Activated T-helper 1 cell treated with Interleukin-2 at 50 U/mL for 16 hours (primary cell): Measurements from ENCODE around the gene RET.

ENCODE experiments used
- DNase-seq: peaks from one replicate; pipeline ENCODE4 v3.0.0-alpha.2; 2020; ENCODE audit warnings: low read depth

Gene RET

DNA sequence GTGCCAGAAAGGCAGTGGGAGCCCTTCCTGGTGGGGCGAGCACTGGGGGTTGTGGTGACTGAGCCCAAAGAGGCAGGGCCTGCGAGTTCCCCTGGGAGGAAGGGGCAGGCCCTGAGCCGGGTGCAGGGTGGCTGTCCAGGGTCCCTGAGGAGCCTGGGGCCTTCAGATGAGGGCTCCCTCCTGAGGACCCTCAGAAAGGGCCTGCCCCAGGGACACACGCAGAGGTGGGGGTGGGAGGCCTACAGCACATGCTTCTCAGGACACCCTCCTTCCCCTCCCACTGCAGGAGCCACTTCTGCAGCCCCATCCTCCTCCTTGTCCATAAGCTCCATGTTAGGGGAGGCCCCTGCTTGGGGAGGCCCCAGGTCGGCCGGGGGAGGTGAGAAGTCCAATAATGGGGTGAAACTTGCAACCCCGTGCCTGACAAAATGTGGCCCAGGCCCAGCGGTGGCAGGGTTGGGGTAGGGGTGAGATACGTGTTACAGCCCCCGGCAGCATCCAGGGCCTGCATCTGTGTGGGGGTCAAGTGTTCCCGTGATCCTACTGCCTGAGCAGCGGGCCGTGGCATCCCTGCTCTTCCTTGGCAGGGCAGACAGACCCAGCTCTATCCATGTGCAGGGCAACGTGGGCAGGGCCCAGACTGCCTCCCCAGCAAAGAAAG lies 31.8 kb upstream of the RET start:
- DNase-seq, result no peak

DNA sequence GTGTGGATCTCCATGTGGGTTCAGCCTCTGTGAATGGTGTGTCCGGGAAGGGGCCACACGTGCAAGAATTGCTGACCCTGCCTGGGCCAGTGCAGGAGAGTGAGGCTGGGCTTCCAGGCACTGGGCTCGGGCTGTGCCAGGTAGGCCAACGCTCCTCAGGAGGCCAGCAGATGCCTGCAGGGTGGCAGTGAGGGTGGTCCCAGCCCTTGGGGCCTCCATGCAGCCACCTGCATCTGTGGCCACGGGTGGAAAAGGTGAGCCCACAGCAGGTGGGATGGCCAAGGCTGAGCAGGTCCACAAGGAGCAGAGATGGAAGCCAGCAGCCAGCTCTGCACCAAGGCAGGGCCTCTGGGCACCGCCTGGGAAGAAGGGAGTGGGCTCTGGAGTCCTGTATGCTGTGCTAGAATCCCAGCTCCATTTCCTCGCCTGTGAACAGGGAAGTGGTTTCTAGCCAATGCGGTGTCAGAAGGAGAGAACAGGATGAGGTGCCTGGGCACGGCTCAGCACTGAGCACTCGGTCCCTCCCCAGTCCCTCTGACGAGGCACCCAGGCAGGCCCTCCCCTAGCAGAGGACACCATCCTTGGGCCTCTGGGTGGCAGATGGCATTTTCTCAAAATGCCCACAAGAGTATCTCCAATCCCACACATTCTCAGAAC lies 31.1 kb upstream of the RET start:
- no peak for DNase-seq

DNA sequence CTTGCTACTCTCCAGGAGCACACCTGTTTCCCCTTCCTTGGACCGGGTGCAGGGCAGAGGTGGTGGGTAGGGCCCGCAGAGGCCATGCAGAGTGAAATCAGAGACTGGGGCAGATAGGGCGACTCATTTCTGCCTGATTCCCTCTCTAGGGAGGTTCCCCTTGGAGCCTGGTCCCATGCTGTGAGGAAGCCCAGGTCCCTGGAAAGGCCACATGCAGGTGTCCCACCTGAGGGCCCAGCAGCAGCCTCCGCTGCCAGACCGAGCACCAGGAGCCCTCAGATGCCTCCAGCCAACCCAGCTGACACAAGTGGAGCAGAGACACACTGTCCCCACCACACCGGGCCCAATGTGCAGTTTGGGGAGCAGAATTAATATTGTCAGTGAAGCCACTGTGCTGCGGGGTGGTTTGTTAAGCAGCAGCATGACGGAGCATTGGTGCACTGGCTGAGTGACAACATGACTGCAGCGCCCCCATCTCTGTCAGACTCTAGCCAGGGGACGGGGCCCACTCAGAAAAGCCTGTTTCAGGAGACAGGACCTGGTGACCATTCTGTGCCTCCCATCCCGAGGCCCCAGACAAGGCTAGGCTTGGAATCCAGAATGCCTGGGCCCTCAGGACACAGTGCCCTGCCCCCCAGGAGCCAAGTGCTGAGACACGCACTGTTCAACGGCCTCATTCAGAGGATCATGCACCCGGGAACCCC lies 30.4 kb upstream of the RET start:
- no peak for DNase-seq

DNA sequence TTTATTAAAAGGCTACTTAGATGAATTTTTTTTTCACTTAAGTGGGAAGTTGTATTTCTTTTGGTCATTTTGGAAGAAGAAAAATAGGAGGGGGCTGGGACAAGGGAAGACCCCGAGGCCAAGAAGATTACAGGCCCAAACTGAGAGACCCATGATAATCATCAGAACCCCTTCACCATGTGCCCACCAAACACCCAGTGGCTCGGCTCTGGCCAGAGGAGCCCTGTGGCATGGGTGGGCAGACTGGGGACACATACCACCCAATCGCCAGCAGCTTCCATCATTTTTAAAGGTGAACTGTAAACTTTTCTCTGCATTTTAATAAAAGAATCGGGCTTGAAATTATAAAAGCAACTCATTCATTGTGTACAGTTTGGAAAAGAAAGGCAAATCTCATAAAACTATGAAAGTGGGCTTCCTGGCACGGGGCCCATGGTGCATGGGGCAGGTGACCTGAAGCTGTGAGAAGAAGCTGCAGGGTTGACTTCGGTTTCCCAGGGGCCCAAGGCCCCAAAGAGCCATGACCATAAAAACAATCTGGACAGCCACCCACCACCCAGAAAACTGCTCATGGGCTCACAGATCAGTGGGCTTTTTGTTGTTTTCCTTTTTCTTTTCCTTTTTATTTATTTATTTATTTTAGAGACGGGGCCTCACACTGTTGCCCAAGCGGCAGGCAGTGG lies 29.4 kb upstream of the RET start:
- no peak for DNase-seq

DNA sequence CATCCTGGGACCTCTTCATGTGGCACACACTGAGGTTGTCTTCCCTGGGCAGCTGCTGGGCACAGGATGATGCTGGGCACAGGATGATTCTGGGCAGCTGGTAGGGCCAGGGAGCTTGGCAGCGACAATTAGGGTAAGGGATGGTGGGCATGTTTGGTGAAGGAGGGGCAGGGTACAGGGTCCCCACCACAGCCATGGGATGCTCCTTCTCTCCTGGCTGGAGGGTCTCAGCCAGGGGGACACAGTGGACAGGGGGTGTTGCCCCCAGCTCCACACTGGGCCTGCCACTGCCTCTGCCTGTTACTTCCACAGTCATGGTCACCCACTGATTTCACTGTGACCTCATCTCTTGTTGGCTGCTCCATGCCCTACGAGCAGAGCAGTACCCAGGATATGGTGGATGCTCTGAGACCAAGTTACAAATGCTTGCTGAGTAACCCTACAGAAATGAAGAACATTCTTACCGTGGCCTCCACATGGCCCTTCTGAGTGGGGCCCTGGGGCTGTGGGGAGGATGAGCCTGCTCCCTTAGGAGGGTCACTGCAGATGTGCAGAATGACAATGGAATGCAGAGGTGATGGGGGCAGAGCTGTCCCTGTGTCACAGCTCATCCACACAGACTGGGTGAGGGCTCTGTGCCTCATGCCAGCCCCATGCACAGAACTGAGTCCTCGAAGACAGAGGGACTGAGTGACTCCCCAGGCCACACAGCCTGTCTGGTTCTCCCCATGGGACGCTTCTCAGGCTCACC lies 28.4 kb upstream of the RET start:
- no peak for DNase-seq

DNA sequence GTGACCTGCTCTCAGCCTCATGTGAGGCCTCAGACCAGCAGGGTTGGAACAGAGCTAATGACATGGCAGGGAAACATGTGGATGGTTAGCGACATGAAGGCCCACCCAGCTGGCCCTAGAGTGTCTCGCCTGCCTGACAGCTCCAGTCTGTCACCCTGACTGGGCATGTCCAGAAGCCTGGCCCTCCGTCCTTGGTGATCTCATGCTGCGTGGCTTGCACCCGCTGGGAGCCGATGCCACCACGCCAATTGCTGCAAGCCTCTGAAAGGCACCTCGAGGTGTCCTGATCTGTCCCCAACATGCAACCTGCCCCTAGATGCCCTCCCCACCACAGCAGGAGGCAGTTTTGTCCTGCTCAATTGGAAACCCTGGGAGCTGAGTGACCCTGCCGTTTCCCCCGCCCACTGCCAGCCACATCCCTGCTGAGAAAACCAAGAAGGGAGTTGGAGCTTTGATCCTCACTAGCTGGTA lies 27.8 kb upstream of the RET start:
- no peak for DNase-seq

DNA sequence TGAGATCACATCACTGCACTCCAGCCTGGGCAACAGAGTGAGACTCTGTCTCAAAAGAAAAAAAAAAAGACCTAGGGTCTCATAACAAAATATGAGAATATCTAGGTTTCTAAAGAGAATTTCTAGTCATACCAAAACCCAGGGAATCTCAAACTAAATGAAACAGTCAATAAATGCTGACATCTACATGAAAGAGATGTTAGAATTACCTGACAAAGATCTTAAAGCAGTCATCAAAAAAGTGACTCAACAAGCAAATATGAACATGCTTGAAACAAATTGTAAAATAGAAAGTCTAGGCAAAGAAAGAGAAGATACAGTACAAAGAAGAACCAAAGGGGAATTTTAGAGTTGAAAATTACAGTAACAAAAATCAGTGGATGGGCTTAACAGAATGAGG lies 26.9 kb upstream of the RET start:
- no peak for DNase-seq

DNA sequence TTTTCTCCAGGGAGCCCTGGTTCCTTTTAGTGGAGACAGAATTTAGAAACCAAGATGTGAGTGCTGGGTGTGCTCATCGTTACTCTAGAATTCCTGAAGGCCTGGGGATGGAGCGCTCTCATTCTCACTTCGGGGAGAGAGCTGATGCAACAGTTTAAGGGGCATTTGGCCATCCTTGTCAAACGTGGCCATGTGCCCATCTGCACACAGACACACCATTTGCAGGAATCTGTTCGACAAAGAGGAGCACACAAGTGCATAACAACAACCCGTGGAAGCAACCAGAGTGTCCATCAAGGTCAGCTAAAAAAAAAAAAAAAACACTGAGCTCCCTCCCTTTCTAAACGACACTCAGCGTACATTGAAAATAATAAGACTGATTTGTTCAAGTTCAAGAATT lies 23.0 kb upstream of the RET start:
- no peak for DNase-seq

DNA sequence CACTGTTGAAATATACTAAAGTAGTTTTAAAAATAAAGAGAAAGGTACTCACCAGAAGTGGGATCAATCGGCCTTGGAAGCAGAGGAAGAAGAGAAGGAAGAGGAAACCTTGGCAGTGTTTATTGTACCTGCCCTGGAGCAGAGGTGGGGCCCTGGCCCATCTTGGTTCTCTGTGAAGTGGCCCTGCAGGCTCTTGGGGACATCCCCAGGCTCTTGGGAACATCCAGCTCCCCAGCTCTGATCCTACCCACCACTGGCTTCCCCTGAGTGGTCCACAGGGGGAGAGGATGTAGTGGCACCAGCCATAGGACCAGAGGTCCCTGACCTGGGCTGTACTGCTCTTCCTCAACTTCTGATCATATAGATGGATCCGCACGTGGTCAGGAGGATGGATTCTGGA lies 22.3 kb upstream of the RET start:
- no peak for DNase-seq

DNA sequence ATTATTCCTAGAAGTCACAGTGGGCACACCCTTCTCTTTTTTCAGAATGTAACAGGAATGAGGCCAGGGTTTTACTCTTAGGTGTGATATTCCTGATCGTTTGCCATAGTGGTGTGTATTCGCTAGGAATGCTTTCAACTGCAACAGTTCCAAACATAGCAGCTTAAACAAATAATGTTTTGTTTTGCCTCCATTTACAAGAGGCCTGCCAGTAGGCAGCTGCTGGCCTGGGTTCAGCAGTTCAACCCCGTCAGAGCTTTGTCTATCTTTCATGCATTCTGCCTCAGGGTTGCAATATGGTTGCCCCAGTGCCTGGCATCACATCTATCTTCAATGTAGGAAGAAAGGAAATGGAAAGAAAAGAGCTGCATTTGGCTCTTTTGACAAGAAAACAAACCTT lies 21.7 kb upstream of the RET start:
- no peak for DNase-seq

DNA sequence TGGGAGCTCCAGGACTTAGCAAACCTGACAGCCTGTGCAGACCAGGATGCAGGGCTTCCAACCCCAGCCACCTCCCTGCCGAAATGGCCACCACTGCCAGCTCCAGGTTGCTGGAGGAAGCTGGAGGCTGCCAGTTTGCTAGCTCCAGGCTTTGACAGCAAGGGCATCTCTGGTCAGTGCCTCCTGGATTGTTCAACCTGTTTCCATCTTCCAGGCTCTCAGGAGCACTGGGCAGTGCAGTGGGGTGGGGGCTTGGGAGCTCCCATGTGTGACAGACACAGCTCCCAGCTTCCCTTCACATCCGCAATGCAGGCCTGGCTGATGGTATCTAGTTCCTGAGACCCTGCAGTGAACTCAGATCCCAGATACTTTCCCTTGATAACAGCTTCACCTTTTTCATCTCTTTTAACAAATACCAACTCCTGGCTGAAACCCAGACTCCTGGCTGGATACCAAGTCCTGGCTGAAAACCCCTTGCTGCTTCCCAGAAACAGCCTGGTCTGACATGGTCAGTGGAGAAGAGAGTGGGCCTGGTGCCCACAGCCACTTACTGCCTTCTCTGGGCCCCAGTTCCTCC lies 20.8 kb upstream of the RET start:
- DNase-seq, result no peak

DNA sequence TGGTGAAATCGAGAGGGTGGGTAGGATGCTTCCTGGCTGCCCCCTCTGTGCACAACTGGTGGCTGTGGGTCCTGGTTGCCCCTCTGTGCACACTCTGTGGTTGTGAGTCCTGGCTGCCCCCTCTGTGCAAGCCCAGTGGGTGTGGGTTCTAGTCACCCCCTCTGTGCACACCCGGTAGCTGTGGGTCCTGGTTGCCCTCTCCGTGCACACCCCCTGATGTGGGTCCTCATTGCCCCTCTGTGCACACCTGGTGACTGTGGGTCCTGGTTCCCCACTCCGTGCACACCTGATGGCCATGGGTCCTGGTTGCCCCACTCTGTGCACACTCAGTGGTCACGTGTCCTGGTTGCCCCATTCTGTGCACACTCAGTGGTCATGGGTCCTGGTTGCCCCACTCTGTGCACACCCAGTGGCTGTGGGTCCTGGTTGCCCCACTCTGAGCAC lies 20.3 kb upstream of the RET start:
- DNase-seq, result no peak

DNA sequence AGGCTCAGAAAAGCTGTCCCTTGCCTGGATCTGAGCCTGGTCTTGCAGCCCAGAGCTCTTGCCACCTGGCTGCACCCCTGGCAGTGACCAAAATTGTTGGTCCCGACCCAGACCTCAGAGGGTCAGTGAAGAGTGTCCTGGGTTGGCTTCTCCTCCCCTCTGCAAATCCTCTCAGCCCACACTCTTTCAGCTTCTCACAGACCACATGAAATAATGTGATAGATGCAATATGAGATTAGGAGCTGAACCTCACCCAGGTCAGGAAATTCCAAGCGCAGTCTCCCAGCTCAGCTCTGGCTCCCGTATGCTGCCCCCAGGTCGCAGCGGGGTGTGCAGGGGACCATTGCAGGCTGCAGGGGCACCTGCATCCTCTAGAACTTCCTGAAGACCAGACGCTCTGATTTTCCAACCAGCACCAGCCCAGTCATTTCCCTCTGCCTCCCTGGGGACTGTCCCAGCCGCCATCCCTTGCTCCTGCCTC lies 19.6 kb upstream of the RET start:
- no peak for DNase-seq

DNA sequence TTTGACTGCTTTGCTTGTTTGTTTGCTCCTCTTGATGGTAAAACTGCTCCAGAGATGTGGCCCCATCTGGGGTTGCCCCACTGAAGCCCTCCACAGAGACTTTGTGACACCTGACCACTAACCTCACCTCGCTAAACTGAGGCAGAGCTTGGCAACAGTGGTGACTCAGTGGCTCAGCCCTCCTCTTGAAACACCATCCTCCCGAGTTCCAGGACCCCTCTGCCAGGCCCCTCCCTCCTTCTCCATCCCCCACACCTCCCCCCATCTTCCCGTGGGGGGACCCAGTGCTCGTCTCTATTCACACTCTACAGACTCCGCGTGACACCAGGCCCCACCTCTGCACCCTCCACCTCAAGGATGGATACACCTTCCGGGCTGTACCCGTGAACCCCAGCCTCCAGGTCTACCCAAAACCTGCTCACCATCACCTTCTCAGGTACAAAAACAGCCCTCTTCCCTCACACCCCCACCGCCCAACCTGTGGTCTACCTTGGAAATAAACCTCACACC lies 19.0 kb upstream of the RET start:
- no peak for DNase-seq

DNA sequence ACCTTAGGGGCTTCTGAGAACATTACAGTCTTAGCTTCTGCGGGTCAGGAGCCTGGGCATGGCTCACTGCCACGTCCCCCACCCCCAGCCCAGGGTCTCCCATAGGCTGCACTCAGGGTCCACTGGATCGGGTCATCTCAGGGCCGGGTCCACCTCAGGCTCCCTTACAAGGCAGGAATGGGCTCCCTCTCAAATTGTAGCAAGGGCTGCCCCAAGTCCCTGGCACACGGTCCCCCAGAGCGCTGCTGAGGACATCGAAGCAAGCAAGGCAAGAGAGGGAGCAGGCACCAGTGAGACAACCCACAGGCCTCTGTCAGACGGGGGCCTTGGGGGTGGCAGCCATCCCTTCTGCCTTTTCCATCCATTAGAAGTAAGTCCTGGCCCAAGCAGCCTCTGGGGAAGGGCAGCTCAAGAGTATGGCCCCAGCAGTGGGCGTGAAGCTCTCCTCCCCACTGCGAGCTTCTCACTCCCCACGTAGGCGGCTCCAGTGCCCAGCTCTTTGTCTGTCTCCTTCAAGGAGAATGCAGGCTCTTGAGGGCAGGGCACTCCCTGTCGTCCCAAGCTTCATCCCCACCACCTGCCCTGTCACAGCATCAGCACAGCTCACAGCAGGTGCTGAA lies 18.0 kb upstream of the RET start:
- DNase-seq, result no peak

DNA sequence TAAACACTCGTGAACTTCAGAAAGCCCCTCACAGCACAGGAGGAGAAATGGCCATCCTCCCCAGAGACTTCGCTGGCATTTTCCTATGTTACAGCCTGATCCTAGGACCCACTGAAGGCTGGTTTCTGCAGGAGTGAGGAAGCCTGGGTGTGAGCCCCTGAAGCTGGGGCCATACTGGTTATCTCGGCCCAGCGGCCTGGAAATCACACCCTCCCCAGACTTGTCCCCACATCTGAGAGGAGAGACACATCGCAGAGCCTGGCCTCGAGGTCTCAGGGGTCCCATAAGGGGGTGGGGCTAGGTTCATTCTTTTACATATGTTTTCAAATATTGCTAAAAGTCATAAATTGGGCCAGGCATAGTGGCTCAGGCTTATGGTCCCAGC lies 17.5 kb upstream of the RET start:
- DNase-seq, result no peak

DNA sequence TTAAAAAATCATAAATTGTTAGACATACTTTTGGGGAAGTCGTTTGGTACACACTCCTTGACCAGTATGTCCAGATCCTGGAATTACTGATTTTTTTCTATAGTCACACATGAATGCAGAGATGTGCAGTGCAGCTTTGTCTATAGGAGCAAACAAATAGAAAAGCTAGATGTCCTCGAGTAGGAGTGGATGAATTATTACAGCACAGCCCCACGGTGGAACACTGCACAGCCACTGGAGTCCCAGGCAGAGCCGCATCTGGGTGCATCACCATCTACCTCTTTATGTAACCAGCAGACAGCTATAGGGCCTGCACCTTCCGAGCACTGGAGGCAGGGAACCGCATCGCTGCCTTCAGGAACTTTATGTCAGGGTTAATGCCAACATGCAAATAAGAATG lies 17.0 kb upstream of the RET start:
- DNase-seq, result no peak

DNA sequence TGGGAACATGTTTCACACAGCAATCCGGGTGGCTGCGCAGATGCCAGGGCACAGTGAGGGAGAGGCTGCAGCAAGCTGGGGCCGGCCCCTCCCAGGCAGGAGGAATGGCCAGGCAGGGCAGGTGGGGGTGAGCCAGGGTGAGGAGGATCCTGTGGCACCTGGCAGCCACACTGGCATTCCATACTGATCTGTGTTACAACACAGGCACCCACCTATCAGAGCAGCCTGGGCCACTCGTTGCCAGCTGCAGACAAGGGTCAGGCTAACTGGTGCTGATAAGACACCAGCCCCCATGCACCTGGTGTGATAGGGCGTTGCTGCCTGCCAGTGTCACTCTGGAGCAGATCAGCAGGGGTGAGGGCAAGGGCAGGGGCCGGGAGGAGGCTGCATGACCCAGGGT lies 16.6 kb upstream of the RET start:
- DNase-seq, result no peak

DNA sequence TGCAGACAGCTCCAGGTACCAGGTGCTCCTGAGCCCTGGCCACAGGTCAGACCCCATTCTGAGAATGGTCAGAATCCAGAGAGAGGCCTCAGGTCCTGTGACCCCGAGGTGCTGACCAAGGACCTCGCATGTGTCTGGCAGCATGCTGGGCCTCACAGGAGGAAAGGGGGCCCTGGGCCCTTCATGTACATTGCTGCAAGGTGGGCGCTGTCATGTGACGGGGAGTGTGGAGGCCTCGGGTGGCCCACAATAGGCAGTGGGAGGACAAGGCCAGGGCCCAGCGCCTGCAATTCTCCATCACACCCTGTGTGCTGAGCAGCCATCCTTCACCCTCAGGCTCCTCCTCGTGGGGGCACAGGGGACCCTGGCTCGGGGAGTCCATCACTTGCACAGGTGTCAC lies 15.5 kb upstream of the RET start:
- no peak for DNase-seq

DNA sequence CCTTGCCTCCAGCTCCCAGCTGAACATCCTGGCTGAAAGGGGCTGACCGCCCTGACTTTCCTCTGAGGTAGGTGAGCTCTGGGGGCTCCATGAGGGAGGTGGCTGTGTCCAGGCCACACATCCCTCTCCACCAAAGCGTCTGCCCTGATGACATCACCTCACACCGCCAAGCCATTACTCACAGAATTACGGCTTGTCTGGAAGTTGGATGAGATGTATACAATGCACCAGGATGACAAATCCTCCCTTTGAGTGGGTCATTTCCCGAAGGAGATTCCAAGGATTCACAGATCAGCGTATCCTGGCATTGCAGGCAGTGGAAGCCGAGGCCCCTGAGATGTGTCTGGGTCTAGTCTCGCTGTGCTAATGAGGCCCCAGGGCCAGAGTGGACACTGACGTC lies 15.1 kb upstream of the RET start:
- no peak for DNase-seq
